Subcutaneous adipose tissue (tissue), 4 donors: ENCODE data around the gene SEZ6L. TPM values are rescaled to one million over a fixed set of nuclear protein-coding genes. Genes with fewer than 3 reads are reported as not detected.

ENCODE experiments used
- total RNA-seq, 4 donors: library from RNA; depleted of rRNA; stranded (reverse); fragments of >200 nt; gene quantifications; one replicate each; pipeline ENCODE4 v1.1.0, GENCODE V29; 2016
- TF ChIP-seq, protein P1 (sequence below): fragments of 450-650 bp; IDR thresholded peaks from one replicate; pipeline ENCODE4 v1.5.1; 2016; ENCODE audit warnings: low read depth, mild to moderate bottlenecking, control low read depth, antibody characterized with exemption, moderate library complexity

Gene SEZ6L
- total RNA-seq, 4 donors from 2014 or later, result 0.17 to 0.44 (median 0.26) TPM

DNA sequence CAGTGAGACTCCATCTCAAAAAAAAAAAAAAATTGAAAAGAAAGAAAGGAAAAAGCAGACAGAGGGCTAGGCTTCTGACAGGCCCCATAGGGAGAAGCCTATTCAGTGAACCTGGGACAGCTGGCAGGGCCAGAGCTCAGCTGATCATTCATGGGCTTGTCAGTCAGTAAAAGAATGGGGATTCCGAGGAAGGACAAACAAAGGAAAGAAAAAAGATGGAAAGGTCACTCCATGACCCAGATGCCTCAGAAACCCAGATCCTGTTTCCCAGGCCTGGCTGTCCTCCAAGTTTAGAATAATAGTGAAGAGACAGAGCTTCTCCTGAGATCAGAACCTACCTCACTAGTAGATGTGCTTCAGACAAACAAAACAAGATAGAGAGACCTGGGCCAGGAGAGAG, 225.5 kb downstream of the SEZ6L start:
- TF ChIP-seq, protein P1, sequence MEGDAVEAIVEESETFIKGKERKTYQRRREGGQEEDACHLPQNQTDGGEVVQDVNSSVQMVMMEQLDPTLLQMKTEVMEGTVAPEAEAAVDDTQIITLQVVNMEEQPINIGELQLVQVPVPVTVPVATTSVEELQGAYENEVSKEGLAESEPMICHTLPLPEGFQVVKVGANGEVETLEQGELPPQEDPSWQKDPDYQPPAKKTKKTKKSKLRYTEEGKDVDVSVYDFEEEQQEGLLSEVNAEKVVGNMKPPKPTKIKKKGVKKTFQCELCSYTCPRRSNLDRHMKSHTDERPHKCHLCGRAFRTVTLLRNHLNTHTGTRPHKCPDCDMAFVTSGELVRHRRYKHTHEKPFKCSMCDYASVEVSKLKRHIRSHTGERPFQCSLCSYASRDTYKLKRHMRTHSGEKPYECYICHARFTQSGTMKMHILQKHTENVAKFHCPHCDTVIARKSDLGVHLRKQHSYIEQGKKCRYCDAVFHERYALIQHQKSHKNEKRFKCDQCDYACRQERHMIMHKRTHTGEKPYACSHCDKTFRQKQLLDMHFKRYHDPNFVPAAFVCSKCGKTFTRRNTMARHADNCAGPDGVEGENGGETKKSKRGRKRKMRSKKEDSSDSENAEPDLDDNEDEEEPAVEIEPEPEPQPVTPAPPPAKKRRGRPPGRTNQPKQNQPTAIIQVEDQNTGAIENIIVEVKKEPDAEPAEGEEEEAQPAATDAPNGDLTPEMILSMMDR, result no peak

DNA sequence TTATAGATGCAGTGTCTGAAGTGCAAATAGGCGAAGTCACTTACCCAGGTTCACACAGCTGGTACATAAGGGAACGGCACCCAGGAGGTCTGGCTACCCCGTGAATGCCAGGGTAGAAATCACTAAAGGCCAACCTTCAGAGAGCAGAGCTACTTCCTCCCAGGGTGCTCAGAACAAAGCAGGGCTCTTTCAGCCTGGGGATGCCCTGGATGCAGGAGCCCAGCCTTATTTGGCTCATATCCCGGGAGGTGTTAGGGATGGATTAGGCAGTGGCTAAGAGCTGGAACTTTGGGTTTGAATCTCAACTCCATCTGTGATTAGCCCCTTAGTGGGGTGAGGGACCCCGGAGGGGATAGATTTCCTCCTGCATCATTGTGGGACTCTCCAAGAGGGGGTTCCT, 226.7 kb downstream of the SEZ6L start:
- TF ChIP-seq, protein P1, result no peak

DNA sequence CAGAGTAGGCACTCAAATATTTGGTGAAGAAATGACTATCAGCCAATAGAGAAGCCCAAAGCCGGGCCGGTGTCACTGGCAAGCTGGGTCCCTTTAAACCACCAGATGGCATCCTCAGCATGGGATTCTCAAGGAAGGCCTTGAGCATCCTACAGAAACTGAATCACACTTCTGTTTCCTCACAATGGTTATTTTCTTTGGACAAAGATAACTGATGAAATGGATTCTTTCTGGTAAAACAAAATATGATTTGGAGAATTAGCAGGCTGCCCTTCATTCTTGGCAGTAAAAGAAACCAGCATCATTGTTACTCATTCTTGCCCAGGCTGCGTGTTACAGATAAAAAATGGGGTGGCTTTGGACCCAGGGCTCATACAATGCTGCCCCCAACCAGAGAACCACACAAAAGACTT, 229.5 kb downstream of the SEZ6L start:
- TF ChIP-seq, protein P1, result no peak

DNA sequence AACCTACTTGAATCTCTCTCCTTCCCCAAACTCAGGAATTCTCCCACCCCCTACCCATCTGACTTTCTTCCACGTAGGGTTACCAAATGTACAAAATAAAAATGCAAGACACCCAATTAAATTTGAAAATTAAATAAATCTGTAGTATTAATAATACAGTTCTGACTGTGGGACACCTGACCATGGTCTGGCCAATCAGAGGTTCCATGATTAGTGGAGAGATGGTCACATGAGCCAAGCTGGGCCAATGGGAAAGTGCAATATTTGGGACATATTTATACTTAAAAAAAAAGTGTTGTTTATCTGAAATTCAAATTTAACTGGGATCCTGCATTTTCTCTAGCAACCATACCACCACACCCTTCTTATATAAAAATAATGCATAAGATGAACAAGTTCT, 230.0 kb downstream of the SEZ6L start:
- TF ChIP-seq, protein P1, result no peak

DNA sequence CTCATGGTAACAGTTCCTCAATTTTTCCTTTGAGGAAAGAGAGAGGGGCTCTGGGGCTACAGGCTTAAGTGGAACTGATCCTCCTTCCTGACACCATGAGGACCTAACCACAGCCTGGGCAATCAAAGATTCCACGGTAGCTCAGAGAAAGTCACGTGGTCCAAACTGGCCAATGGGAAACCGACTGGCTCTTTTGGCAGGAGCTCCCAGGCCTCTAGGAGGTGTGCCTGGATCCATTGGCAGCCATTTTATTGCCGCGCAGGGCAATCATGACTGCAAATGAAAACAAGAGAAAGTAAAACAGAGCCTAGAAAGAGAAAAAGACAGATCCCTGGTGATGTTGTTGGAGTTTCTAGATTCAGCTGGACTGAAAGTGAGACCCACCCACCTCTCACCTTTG, 232.5 kb downstream of the SEZ6L start:
- TF ChIP-seq, protein P1, result no peak

DNA sequence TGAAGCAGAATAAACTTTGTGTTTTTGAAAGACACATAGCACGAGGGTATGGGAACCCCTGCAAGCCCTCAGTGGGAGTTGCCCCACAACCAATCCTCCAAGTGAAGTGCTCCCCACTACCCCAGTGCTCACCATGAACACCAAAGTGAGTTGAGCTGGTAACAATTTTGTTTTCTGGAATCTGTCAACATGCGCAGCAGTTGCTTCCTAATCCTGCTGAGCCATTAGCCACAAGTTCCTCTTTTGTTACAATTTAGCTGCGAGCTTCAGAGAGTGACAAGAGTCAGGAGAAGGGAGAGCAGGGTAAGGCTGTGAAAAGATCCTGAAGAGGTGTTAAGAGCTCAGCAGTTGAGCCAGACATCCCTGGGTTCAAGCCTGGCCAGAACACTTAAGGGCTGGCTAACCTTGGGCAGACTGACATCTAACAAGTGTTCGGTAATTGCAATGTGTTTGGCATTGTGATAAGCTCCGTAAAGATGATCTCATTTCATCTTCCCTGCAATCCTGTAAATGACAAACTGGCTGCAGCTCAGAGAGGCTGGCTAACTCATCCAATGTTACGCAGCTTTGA, 235.7 kb downstream of the SEZ6L start:
- TF ChIP-seq, protein P1, result no peak

DNA sequence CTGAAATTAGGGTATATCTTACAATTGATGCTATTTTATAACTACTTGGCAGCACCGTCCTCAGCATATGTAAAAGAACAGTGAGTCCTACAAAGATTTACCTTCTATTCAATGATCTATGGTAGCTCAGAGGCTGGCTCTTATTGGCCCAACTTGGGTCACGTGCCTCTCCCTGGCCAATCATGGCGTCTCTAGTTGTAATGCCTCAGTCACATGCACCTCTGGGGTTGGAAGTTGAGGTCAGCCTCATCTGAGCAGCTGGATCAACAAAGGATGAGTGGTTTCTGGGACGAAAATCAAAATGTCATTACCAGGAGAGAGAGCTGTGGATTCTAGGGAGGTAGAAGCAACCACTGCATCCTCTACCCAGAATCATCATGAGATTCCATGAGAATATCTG, 236.9 kb downstream of the SEZ6L start:
- TF ChIP-seq, protein P1, result no peak
